IMR-90 (cell line): ENCODE measurements around the gene PSMA1. TPM values are rescaled to one million over a fixed set of nuclear protein-coding genes. Genes with fewer than 3 reads are reported as not detected.

Source experiments
- ATAC-seq: fragments of 200-7000 bp; cut with Tn5 transposase; 2 replicates; pipeline ENCODE4 v1.9.1; 2020; ENCODE audit warnings: low read depth, mild to moderate bottlenecking, moderate library complexity
- BruUV-seq: library from RNA; stranded (reverse); fragments of 400-500 nt; replicated peaks from 2 replicates; lab custom pipeline; 2021; lab: Mats Ljungman, UMichigan
- CTCF ChIA-PET: fragments of 300-600 bp; formaldehyde crosslinking; extraction: SDS; loops from one replicate; lab custom pipeline; 2021; ENCODE audit warnings: antibody characterized with exemption; lab: Yijun Ruan, JAX
- POLR2A ChIA-PET: fragments of 300-600 bp; sonication (Branson Sonifier 250); formaldehyde crosslinking; loops from one replicate; lab custom pipeline; 2022; ENCODE audit warnings: antibody characterized with exemption; ENCODE audit not compliant: unreplicated experiment; lab: Charles Lee
- DNase-seq: peaks from one replicate; pipeline ENCODE4 v3.0.0; 2013
- H2AFZ ChIP-seq: replicated peaks from 2 replicates; pipeline ENCODE3; 2013; ENCODE audit warnings: low read length, mild to moderate bottlenecking; ENCODE audit not compliant: poor library complexity
- H2AK5ac ChIP-seq: 2 replicates; pipeline ENCODE4 v1.6.1; 2013; ENCODE audit warnings: low read depth, low read length, inconsistent platforms
- H2AK9ac ChIP-seq: replicated peaks from 2 replicates; pipeline ENCODE3; 2013; ENCODE audit warnings: mild to moderate bottlenecking, low read depth, low read length, moderate library complexity; ENCODE audit not compliant: poor library complexity
- H2BK120ac ChIP-seq: 2 replicates; pipeline ENCODE4 v1.6.1; 2013; ENCODE audit warnings: low read depth, low read length, inconsistent platforms
- H2BK15ac ChIP-seq: 3 replicates; pipeline ENCODE4 v1.6.1; 2013; ENCODE audit warnings: low read depth, low read length, inconsistent platforms
- H2BK20ac ChIP-seq: 2 replicates; pipeline ENCODE4 v1.6.1; 2013; ENCODE audit warnings: low read depth, mild to moderate bottlenecking, inconsistent platforms, low read length, moderate library complexity
- H2BK5ac ChIP-seq: 2 replicates; pipeline ENCODE4 v1.6.1; 2013; ENCODE audit warnings: mild to moderate bottlenecking, low read depth, low read length, inconsistent platforms; ENCODE audit not compliant: poor library complexity, severe bottlenecking
- H3K14ac ChIP-seq: replicated peaks from 2 replicates; pipeline ENCODE4 v1.6.1; 2013; ENCODE audit warnings: low read depth, low read length, inconsistent platforms
- H3K18ac ChIP-seq: 2 replicates; pipeline ENCODE4 v1.6.1; 2013; ENCODE audit warnings: low read depth, low read length, control low read depth
- H3K23ac ChIP-seq: 2 replicates; pipeline ENCODE4 v1.6.1; 2013; ENCODE audit warnings: low read depth, low read length, inconsistent platforms
- H3K27ac ChIP-seq: 2 replicates; pipeline ENCODE4 v1.5.1; 2013; ENCODE audit warnings: mild to moderate bottlenecking, control low read depth, low read length; ENCODE audit not compliant: insufficient read depth
- H3K27me3 ChIP-seq: 2 replicates; pipeline ENCODE4 v1.6.1; 2013; ENCODE audit warnings: low read length; ENCODE audit not compliant: control insufficient read depth, insufficient read depth
- H3K36me3 ChIP-seq: 2 replicates; pipeline ENCODE4 v1.6.1; 2013; ENCODE audit warnings: low read length, mixed read lengths; ENCODE audit not compliant: control insufficient read depth, insufficient read depth
- H3K4ac ChIP-seq: 2 replicates; pipeline ENCODE4 v1.6.1; 2013; ENCODE audit warnings: low read depth, low read length, inconsistent platforms
- H3K4me1 ChIP-seq: 2 replicates; pipeline ENCODE4 v1.6.1; 2013; ENCODE audit warnings: low read length, mixed read lengths; ENCODE audit not compliant: control insufficient read depth, insufficient read depth
- H3K4me2 ChIP-seq: 2 replicates; pipeline ENCODE4 v1.6.1; 2013; ENCODE audit warnings: low read depth, mild to moderate bottlenecking, control low read depth, low read length, moderate library complexity
- H3K4me3 ChIP-seq: 2 replicates; pipeline ENCODE4 v1.5.1; 2013; ENCODE audit warnings: low read depth, mild to moderate bottlenecking, control low read depth, low read length, moderate library complexity; ENCODE audit not compliant: insufficient read depth
- H3K56ac ChIP-seq: 2 replicates; pipeline ENCODE4 v1.6.1; 2013; ENCODE audit warnings: low read length, inconsistent platforms; ENCODE audit not compliant: insufficient read depth; ENCODE audit errors: extremely low read depth
- H3K79me1 ChIP-seq, 2 experiments: 2 replicates each; pipeline ENCODE4 v1.6.1; 2013; ENCODE audit warnings: low read length in 2 of 2, inconsistent platforms in 1 of 2, low read depth in 1 of 2
- H3K9ac ChIP-seq: 2 replicates; pipeline ENCODE4 v1.6.1; 2013; ENCODE audit warnings: low read depth, low read length, control low read depth
- H3K9me1 ChIP-seq: 2 replicates; pipeline ENCODE4 v1.6.1; 2013; ENCODE audit warnings: low read length, inconsistent platforms; ENCODE audit not compliant: insufficient read depth
- H3K9me3 ChIP-seq: 2 replicates; pipeline ENCODE4 v1.6.1; 2013; ENCODE audit warnings: low read length; ENCODE audit not compliant: control insufficient read depth, insufficient read depth
- H4K20me1 ChIP-seq: 2 replicates; pipeline ENCODE4 v1.6.1; 2013; ENCODE audit warnings: low read length, inconsistent platforms; ENCODE audit not compliant: insufficient read depth
- H4K5ac ChIP-seq: 2 replicates; pipeline ENCODE4 v1.6.1; 2013; ENCODE audit warnings: mild to moderate bottlenecking, low read depth, low read length, control low read depth
- H4K8ac ChIP-seq, 2 experiments: 2 replicates each; pipeline ENCODE4 v1.6.1; 2013; ENCODE audit warnings: low read depth in 2 of 2, low read length in 2 of 2, control low read depth in 1 of 2, inconsistent platforms in 1 of 2
- H4K91ac ChIP-seq: 2 replicates; pipeline ENCODE4 v1.6.1; 2013; ENCODE audit warnings: low read depth, low read length, inconsistent platforms; ENCODE audit not compliant: insufficient read depth
- FOS ChIP-seq: fragments of 150-350 bp; IDR thresholded peaks from 2 replicates; pipeline ENCODE4 v1.6.1; 2016; ENCODE audit warnings: low read depth, low read length
- MAFK ChIP-seq: IDR thresholded peaks from 2 replicates; pipeline ENCODE4 v1.6.1; 2012; ENCODE audit warnings: low read depth, low read length, improper control_type of control experiment
- RFX5 ChIP-seq: IDR thresholded peaks from 2 replicates; pipeline ENCODE4 v1.8.0; 2012; ENCODE audit warnings: low read depth, mild to moderate bottlenecking, low read length, moderate library complexity
- WGBS, 2 experiments: methylation state at CpG; one replicate each; pipeline versions ENCODE4 v1.1.5 to v1.1.7; 2013; ENCODE audit warnings: missing lambda C conversion rate in 2 of 2; ENCODE audit not compliant: insufficient read length in 1 of 2; ENCODE audit errors: extremely low coverage in 2 of 2; 5-methylcytosine and 5-hydroxymethylcytosine counted together
- dilution Hi-C: fragments of 300-500 bp; cut with HindIII; formaldehyde crosslinking; loops from one replicate; pipeline ENCODE4 v1.14.3; 2018; ENCODE audit warnings: low sequenced_read_pairs; ENCODE audit not compliant: unreplicated experiment
- in situ Hi-C: fragments of 300-500 bp; cut with MboI; formaldehyde crosslinking; loops from 3 replicates; pipeline ENCODE4 v1.14.3; 2019; ENCODE audit warnings: low sequenced_read_pairs, inconsistent platforms, mixed read lengths
- intact Hi-C: fragments of 100-400 bp; cut with micrococcal nuclease; formaldehyde crosslinking; loops from 2 replicates; pipeline ENCODE4 v1.10.0; 2022
- polyA plus RNA-seq, 3 experiments: library from polyadenylated mRNA; depleted of rRNA; stranded (reverse); fragments of >200 nt; gene quantifications; 2 replicates each; pipeline ENCODE4 v1.2.3, GENCODE V29; 2012; ENCODE audit warnings: low replicate concordance in 1 of 3
- total RNA-seq: library from RNA; depleted of rRNA; stranded (reverse); fragments of >200 nt; gene quantifications from 2 replicates; pipeline ENCODE4 v1.2.3, GENCODE V29; 2012
- TF ChIP-seq, protein P1 (sequence below): conservative IDR thresholded peaks from 2 replicates; pipeline ENCODE4 v1.5.1; 2012; ENCODE audit warnings: mild to moderate bottlenecking, low read depth, low read length, improper control_type of control experiment

PSMA1 gene
- total and polyA plus RNA-seq, 2 of the 4 experiments (the other 2 are of a cell fraction), result 179 to 194 TPM

DNA sequence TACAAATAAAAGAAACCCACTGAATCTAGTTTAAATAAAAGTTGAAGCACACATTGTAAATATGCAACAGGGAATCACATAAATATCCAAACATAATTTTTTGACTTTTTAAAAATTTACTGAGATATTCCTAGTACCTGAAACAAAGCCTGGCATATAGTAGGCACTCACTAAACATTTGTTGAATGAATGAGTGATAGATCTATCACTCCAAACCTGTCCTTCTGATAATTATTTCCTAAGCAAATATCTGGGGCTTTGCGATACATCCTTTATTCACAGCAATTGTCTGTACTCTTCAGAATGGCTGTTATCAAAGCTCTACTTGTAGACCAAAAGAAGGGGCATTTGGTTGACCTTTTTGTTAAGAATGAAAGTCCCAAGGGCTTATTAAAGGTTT, 2.6 kb upstream of the PSMA1 start:
- in situ Hi-C loops, result loop anchor here (5.0 kb wide), 1 partner anchor 374 kb away; no protein-coding TSS in a partner anchor
- no CpG with 5 or more reads among the region's 1 CpG for WGBS, 2 experiments

More for the DNA sequence above, 2.6 kb upstream of the PSMA1 start:
- intact Hi-C loops, result loop anchor here (5.0 to 10.0 kb wide), 2 partner anchors 384 to 672 kb away; no protein-coding TSS in a partner anchor
- ChIA-PET POLR2A (no interaction called here), CTCF (no interaction called here)
- Histone ChIP-seq H3K27me3 (no peaks in the 10 kb centered on the region), H3K4ac (no peak overlapping the region), H3K56ac (no peak overlapping the region), H3K9ac (no peak overlapping the region), H3K4me3 (no peak overlapping the region), H3K14ac (no peak overlapping the region), H2BK5ac (no peak overlapping the region), H3K4me2 (no peak overlapping the region), H3K18ac (no peak overlapping the region), H2AK5ac (no peak overlapping the region), H3K9me1 (no peaks in the 10 kb centered on the region), H4K20me1 (peaks cover 13% of the 10 kb centered on the region; the same call in 1 of the 2 replicates), H2AFZ (no peak overlapping the region), H3K36me3 (peaks cover 3% of the 10 kb centered on the region; the same call in 1 of the 2 replicates), H2AK9ac (no peak overlapping the region), H4K8ac (no peak overlapping the region), H2BK120ac (no peak overlapping the region), H2BK20ac (no peak overlapping the region), H4K91ac (no peak overlapping the region), H3K27ac (no peak overlapping the region), H3K79me1 (peaks cover 11 to 23% of the 10 kb centered on the region in 2 experiments; a peak in 3 of 4 replicates), H2BK15ac (no peak overlapping the region), H3K9me3 (no peaks in the 10 kb centered on the region), H3K4me1 (no peaks in the 10 kb centered on the region; the same call in 1 of the 2 replicates), H4K5ac (no peak overlapping the region), H3K23ac (no peak overlapping the region)
- no TSS peak for BruUV-seq
- TF ChIP-seq MAFK (no peak), RFX5 (no peak), FOS (no peak)
- TF ChIP-seq, protein P1, sequence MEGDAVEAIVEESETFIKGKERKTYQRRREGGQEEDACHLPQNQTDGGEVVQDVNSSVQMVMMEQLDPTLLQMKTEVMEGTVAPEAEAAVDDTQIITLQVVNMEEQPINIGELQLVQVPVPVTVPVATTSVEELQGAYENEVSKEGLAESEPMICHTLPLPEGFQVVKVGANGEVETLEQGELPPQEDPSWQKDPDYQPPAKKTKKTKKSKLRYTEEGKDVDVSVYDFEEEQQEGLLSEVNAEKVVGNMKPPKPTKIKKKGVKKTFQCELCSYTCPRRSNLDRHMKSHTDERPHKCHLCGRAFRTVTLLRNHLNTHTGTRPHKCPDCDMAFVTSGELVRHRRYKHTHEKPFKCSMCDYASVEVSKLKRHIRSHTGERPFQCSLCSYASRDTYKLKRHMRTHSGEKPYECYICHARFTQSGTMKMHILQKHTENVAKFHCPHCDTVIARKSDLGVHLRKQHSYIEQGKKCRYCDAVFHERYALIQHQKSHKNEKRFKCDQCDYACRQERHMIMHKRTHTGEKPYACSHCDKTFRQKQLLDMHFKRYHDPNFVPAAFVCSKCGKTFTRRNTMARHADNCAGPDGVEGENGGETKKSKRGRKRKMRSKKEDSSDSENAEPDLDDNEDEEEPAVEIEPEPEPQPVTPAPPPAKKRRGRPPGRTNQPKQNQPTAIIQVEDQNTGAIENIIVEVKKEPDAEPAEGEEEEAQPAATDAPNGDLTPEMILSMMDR, result no peak
- dilution Hi-C loops, result no loop called here
- no peak for ATAC-seq
- no peak for DNase-seq
